PC-3 (cell line): ENCODE data around the gene NFATC1. TPM values are rescaled to one million over a fixed set of nuclear protein-coding genes. Genes with fewer than 3 reads are reported as not detected.

ENCODE experiments used
- ATAC-seq: fragments of 200-7000 bp; cut with Tn5 transposase; 2 replicates; pipeline ENCODE4 v1.9.1; 2020; ENCODE audit warnings: mild to moderate bottlenecking, moderate library complexity
- BruUV-seq: library from RNA; stranded (reverse); fragments of 400-500 nt; replicated peaks from 2 replicates; lab custom pipeline; 2021; lab: Mats Ljungman, UMichigan
- CTCF ChIA-PET: fragments of 300-600 bp; sonication (Branson Sonifier 250); formaldehyde crosslinking; loops from one replicate; lab custom pipeline; 2022; ENCODE audit warnings: antibody characterized with exemption; lab: Charles Lee
- POLR2A ChIA-PET: fragments of 300-600 bp; sonication (Branson Sonifier 250); formaldehyde crosslinking; loops from one replicate; lab custom pipeline; 2022; ENCODE audit warnings: antibody characterized with exemption; ENCODE audit not compliant: unreplicated experiment; lab: Charles Lee
- DNase-seq: peaks from one replicate; pipeline ENCODE4 v3.0.0-alpha.2; 2015
- H2AFZ ChIP-seq: fragments of 300-600 bp; sonication (generic); 2 replicates; pipeline ENCODE4 v1.6.0; 2016; ENCODE audit warnings: antibody characterized with exemption, low read length
- H3F3A ChIP-seq: fragments of 300-600 bp; sonication (generic); one replicate; pipeline ENCODE4 v1.6.0; 2017; ENCODE audit warnings: antibody characterized with exemption, low read length, control low read depth, mild to moderate bottlenecking; ENCODE audit not compliant: unreplicated experiment
- H3K27ac ChIP-seq: fragments of 300-600 bp; sonication (generic); 2 replicates; pipeline ENCODE4 v1.5.1; 2016; ENCODE audit warnings: mild to moderate bottlenecking, low read length
- H3K27me3 ChIP-seq: fragments of 300-600 bp; sonication (generic); 2 replicates; pipeline ENCODE4 v1.6.1; 2016; ENCODE audit warnings: low read length, mixed read lengths
- H3K36me3 ChIP-seq: fragments of 300-600 bp; sonication (generic); 2 replicates; pipeline ENCODE4 v1.6.1; 2016; ENCODE audit warnings: low read depth, mixed run types, low read length, mixed read lengths
- H3K4me1 ChIP-seq: fragments of 300-600 bp; sonication (generic); 2 replicates; pipeline ENCODE4 v1.5.1; 2016; ENCODE audit warnings: low read length; ENCODE audit not compliant: insufficient read depth
- H3K4me2 ChIP-seq: fragments of 300-600 bp; sonication (generic); 2 replicates; pipeline ENCODE4 v1.6.0; 2016; ENCODE audit warnings: low read length
- H3K4me3 ChIP-seq: fragments of 300-600 bp; sonication (generic); 2 replicates; pipeline ENCODE4 v1.5.1; 2016; ENCODE audit warnings: mild to moderate bottlenecking, low read length, mixed read lengths
- H3K79me2 ChIP-seq: fragments of 300-600 bp; sonication (generic); 2 replicates; pipeline ENCODE4 v1.6.1; 2017; ENCODE audit warnings: low read length, mixed read lengths
- H3K9ac ChIP-seq: fragments of 300-600 bp; sonication (generic); 2 replicates; pipeline ENCODE4 v1.6.0; 2016; ENCODE audit warnings: mild to moderate bottlenecking, low read length
- H3K9me2 ChIP-seq: fragments of 300-600 bp; sonication (generic); replicated peaks from 2 replicates; pipeline ENCODE4 v1.6.1; 2016; ENCODE audit warnings: mixed run types, low read length, mixed read lengths
- H3K9me3 ChIP-seq: fragments of 300-600 bp; sonication (generic); 2 replicates; pipeline ENCODE4 v1.6.1; 2016; ENCODE audit warnings: low read length, mixed read lengths
- H4K20me1 ChIP-seq: fragments of 300-600 bp; sonication (generic); 2 replicates; pipeline ENCODE4 v1.6.1; 2016; ENCODE audit warnings: low read length, mixed read lengths
- EZH2 ChIP-seq: fragments of 300-600 bp; sonication (generic); IDR thresholded peaks from one replicate; pipeline ENCODE4 v1.6.1; 2017; ENCODE audit warnings: antibody characterized with exemption, mild to moderate bottlenecking, low read length; ENCODE audit not compliant: unreplicated experiment
- EZH2phosphoT487 ChIP-seq: fragments of 300-600 bp; sonication (generic); IDR thresholded peaks from 2 replicates; pipeline ENCODE4 v1.6.1; 2018; ENCODE audit warnings: mild to moderate bottlenecking, antibody characterized with exemption, low read length, borderline replicate concordance
- intact Hi-C: fragments of 100-400 bp; cut with micrococcal nuclease; formaldehyde crosslinking; loops from 2 replicates; pipeline ENCODE4 v1.9.0; 2023
- total RNA-seq: library from RNA; depleted of rRNA; stranded (reverse); fragments of >200 nt; gene quantifications from 2 replicates; pipeline ENCODE4 v1.2.3, GENCODE V29; 2014
- TF ChIP-seq, protein P1 (sequence below): fragments of 300-600 bp; sonication (generic); conservative IDR thresholded peaks from 2 replicates; pipeline ENCODE4 v1.5.1; 2017; ENCODE audit warnings: antibody characterized with exemption, low read depth, mild to moderate bottlenecking, low read length

Gene NFATC1
- total RNA-seq, 1 experiment from 2014 or later: 5.9 TPM

DNA sequence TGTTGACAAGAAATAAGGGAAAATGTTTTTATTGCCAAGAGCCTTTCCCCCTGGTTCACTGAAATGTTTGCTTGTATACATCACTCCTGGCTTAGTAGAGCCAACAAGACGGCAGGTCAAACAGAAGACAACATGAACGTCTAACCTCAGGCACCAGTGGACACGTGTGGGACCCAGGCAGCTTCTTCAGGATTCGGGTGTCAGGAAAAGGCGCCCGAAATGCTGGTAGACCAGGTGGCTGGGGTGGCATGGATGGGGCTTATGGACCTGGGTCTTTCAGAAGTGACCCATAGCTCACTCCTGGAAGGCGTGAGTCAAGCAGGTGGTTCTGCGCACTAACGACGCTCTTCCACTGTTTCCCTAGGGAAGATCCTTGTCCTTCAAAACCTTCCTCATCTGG lies 23.3 kb upstream of the NFATC1 start:
- ChIA-PET CTCF (no interaction called here), POLR2A (interaction anchor here (0.7 kb wide), 1 partner anchor 326 kb away, joined by 4 read pairs; no protein-coding TSS in a partner anchor)
- Histone ChIP-seq H3K9ac (no peak overlapping the region), H3K79me2 (no peaks in the 10 kb centered on the region), H3K4me3 (no peak overlapping the region), H3K9me3 (no peaks in the 10 kb centered on the region), H3K36me3 (no peaks in the 10 kb centered on the region), H3K4me2 (no peak overlapping the region), H3F3A (no peaks in the 10 kb centered on the region), H4K20me1 (no peaks in the 10 kb centered on the region), H3K4me1 (no peaks in the 10 kb centered on the region), H3K27me3 (no peaks in the 10 kb centered on the region), H3K9me2 (no peaks in the 10 kb centered on the region), H2AFZ (no peak overlapping the region), H3K27ac (no peak overlapping the region)
- DNase-seq (no peak), ATAC-seq (no peak)
- intact Hi-C loops: no loop called here
- TF ChIP-seq EZH2phosphoT487 (no peak), EZH2 (no peak)
- TF ChIP-seq, protein P1, sequence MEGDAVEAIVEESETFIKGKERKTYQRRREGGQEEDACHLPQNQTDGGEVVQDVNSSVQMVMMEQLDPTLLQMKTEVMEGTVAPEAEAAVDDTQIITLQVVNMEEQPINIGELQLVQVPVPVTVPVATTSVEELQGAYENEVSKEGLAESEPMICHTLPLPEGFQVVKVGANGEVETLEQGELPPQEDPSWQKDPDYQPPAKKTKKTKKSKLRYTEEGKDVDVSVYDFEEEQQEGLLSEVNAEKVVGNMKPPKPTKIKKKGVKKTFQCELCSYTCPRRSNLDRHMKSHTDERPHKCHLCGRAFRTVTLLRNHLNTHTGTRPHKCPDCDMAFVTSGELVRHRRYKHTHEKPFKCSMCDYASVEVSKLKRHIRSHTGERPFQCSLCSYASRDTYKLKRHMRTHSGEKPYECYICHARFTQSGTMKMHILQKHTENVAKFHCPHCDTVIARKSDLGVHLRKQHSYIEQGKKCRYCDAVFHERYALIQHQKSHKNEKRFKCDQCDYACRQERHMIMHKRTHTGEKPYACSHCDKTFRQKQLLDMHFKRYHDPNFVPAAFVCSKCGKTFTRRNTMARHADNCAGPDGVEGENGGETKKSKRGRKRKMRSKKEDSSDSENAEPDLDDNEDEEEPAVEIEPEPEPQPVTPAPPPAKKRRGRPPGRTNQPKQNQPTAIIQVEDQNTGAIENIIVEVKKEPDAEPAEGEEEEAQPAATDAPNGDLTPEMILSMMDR: no peak
- no TSS peak for BruUV-seq

GRCh38 chr18:79372991-79373390 lies 22.7 kb upstream of the NFATC1 start:
- BruUV-seq: no TSS peak
- no peak overlapping the region for H3K9ac ChIP-seq

GRCh38 chr18:79373736-79374135 lies 22.0 kb upstream of the NFATC1 start:
- ATAC-seq (no peak), DNase-seq (no peak)
- TF ChIP-seq EZH2: no peak
- TF ChIP-seq, protein P1: no peak
- no peak for TF ChIP-seq EZH2phosphoT487
- no peak overlapping the region for H2AFZ ChIP-seq
- H3K9ac ChIP-seq: no peak overlapping the region
- no peak overlapping the region for H3K4me2 ChIP-seq
- ChIA-PET CTCF (no interaction called here), POLR2A (no interaction called here)
- no peaks in the 10 kb centered on the region for H3K27me3 ChIP-seq
- H3K36me3 ChIP-seq: no peaks in the 10 kb centered on the region
- intact Hi-C loops: no loop called here
- no peaks in the 10 kb centered on the region for H3K4me1 ChIP-seq
- no TSS peak for BruUV-seq
- H3K79me2 ChIP-seq: no peaks in the 10 kb centered on the region
- H3F3A ChIP-seq: no peaks in the 10 kb centered on the region
- H4K20me1 ChIP-seq: no peaks in the 10 kb centered on the region
- no peaks in the 10 kb centered on the region for H3K9me2 ChIP-seq
- no peak overlapping the region for H3K27ac ChIP-seq
- no peak overlapping the region for H3K4me3 ChIP-seq
- no peaks in the 10 kb centered on the region for H3K9me3 ChIP-seq

More at GRCh38 chr18:79372991-79373390, 22.7 kb upstream of the NFATC1 start:
- POLR2A ChIA-PET: interaction anchor here (0.7 kb wide), 1 partner anchor 326 kb away, joined by 4 read pairs; no protein-coding TSS in a partner anchor
- no peak for ATAC-seq
- H3K4me3 ChIP-seq: no peak overlapping the region
- H3F3A ChIP-seq: no peaks in the 10 kb centered on the region
- H3K4me2 ChIP-seq: no peak overlapping the region
- H3K4me1 ChIP-seq: no peaks in the 10 kb centered on the region
- no peak overlapping the region for H3K27ac ChIP-seq
- CTCF ChIA-PET: no interaction called here
- no peaks in the 10 kb centered on the region for H3K79me2 ChIP-seq
- H3K9me2 ChIP-seq: no peaks in the 10 kb centered on the region
- H3K36me3 ChIP-seq: no peaks in the 10 kb centered on the region
- no peaks in the 10 kb centered on the region for H3K27me3 ChIP-seq
- no peaks in the 10 kb centered on the region for H4K20me1 ChIP-seq
- no peaks in the 10 kb centered on the region for H3K9me3 ChIP-seq
- intact Hi-C loops: no loop called here
- no peak for DNase-seq
- no peak overlapping the region for H2AFZ ChIP-seq
- no peak for TF ChIP-seq EZH2
- no peak for TF ChIP-seq EZH2phosphoT487
- TF ChIP-seq, protein P1: no peak
